T-helper 9 cell (primary cell): Measurements from ENCODE around the gene KRT9.
"Not testable (repeated sequence)": the region's sequence is repeated elsewhere in the genome, so short reads cannot be mapped to it uniquely, and the experiment has no call there.

ENCODE experiments used
- DNase-seq: peaks from one replicate; pipeline ENCODE4 v3.0.0-alpha.2; 2020
- total RNA-seq, 2 donors: gene quantifications; one replicate each; lab custom pipeline; 2026; lab: John Stamatoyannopoulos, UW

The KRT9 gene
- total RNA-seq, result 0 to 0.07 reads per million in 2 donors

DNA sequence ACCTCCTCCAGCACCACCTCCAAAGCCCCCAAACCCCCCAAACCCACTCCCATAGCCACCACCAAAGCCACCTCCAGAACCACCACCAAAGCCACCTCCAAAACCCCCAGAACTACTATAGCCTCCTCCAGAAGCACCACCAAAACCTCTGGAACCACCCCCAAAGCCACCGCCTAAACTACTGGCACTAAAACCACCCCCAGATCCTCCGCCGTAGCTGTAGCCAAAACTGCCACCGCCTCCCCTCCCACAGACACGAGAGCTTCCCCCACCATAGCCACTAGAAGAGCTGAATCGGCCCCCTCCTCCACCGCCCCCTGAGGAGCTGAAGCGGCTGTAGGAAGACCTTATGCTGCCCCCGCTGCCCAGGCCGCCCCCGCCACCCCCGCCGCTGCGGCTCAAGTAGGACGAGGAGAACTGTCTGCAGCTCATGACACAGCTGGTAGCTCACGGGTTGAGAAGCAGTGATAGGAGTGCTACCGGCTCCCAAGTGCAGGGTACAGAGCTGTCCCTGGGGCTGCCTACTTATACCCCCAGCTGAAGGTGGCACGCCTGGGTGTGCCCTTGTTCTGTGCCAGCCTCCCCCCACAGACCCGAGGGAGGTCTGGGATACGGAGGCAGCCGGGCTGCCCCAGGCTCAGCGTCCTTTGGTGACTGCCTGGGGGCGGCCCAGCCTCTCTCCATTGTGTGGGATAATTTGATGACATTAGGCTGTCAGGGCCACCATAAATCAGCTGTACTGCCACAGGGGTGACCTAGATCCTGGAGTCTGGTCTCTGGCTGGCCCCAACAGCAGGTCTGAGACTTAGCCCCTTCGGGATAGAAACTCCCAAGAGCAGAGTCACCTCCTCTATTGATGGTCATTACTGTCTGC lies at the start of gene KRT9:
TSS of gene KRT9 (minus strand) at position 499 of the 874 bp plus-strand sequence. CDS start at position 432, 67 bp downstream.
- DNase-seq, result no peak

GRCh38 chr17:41621435-41621817 lies 49.6 kb upstream of the KRT9 start:
- not testable (repeated sequence) for DNase-seq

DNA sequence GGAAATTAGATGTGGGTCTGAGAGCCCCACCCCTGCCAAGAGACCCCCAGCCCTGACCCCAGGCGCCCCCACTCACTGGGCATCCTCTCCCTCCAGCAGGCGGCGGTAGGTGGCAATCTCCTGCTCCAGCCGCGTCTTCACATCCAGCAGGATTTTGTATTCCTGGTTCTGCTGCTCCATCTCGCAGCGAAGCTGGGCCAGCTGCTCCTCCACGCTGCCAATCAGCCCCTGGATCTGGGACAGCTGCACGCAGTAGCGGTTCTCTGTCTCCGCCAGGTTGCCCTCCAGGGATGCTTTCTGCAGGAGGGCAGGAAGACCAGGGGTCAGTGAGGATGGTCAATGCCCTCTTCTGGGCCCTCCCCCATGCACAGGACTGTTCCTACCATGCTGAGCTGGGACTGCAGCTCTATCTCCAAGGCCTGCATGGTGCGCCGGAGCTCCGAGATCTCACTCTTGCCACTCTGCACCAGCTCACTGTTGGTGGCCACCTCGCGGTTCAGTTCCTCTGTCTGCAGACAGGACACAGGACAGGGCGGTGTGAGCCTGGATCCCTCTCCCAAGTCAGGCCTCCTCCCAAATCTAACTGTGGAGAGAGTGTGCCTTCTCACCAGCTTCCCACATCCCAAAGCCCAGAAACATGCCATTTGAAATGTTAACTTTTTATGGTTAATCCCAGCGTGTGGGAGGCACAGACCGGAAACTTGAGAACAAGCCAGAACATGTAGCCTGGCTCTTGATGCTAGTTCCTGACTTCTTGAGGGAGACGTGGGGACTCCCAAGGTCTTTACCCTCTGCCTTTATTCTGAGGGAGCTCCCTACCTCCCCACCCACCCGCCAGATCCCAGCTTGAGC lies 49.0 kb upstream of the KRT9 start:
- DNase-seq, result no peak

GRCh38 chr17:41619927-41620582 lies 48.2 kb upstream of the KRT9 start:
- not testable (repeated sequence) for DNase-seq

DNA sequence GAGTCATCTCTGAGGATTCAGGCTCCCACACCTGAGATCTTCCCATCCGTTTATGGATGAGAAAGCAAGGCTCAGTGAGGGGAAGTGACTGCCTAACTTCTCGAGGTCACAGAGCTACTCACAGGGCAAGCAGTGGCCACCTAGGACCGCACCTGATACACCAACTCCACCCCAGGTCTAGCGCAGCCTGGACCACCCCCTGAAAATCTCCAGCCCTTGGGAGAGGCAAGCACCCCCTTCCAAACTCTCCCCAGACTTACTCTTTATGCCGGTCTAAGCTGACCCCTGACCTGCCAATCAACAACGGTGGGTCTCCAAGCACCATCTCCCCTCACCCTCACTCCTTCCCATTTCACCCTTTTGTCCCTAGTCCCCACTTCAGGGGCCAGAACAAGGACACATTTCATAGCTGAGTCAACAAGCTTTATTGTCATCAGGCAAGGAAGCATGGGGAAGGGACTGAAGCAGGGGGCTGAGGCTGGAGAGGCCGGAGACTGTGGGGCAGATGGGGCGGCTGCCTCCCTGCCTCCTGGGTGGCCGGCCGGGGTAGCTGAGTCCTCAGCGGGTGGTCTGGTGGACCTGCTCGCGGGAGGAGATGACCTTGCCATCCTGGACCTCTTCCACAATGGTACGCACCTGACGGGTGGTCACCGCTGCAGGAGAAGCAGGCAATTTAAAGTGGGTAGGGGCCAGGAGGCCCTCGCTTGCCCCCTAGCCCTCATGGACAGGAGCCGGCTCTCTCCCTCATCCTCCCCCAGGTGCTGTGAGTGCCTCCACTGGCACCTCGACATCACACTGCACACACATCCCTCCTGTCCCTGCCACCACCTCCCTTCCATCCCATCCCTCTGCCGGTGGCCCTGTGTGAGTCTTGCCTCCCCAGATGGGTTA lies 47.4 kb upstream of the KRT9 start:
- DNase-seq, result no peak

DNA sequence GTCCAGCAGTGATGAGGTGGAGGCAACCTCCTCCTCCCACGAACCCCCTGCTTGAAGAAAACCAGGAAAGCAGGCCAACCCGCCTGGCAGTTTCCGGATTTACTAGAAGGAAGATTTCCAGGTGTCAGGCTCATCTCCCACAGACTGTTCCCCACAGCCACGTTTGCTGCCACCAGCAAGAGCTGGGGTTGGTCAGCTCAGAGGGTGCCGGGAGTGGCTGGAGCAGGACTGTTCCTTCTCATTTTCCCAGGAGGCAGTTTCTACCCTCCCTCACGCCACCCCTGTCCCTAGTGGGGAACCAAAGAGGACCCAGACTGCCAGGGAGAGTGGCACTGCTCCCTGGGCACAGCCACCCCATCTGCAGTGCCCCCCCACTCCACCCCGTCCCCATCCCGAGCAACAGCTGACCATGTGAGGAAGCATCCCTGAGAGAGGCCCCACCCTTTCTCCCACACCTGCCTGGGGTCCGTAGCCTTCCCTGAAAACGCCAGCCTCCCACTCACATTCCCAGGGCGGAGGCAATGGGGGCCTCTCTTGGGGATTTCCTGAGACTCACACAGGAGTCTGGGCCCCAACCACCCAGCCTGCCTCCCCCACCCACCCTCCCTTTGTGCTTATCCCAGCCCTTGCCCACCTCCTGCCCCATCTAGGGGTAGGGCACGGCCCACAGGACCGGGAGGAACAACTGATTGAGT lies 46.6 kb upstream of the KRT9 start:
- DNase-seq, result no peak

GRCh38 chr17:41617698-41618097 lies 45.8 kb upstream of the KRT9 start:
- no peak for DNase-seq

DNA sequence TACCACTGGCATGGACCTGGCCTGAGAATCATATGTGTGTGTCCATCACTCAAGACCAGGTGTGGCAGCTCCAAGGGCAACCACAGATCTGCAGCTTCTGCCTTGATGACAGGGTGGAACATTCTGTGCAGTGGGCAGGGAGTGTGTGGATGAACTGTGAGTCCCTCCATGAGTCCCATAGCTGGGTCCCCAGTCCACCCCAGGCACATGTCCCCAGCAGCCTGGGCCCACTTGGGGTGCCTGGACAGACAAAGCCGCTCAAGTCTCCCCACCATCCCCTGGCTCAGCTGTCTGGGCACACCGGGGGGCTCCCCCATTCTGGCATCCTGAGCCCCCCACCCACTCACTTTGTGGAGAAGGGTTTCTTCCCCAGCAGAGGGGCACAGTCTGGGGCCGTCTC lies 45.3 kb upstream of the KRT9 start:
- no peak for DNase-seq

DNA sequence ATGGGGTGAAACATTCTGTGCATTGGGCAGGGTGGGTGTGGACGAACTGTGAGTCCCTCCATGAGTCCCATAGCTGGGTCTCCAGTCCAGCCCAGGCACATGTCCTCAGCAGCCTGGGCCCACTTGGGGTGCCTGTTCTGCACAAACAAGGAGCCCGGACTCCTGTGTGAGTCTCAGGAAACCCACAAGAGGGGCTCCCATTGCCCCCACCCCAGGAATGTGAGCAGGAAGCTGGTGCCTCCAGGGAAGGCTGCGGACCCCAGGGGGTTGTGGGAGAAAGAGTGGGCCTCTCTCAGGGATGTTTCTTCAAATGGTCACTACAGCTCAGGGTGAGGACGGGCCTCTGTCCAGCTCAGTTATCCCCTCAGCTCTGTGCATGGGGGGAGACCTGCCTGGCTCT lies 44.6 kb upstream of the KRT9 start:
- not testable (repeated sequence) for DNase-seq

DNA sequence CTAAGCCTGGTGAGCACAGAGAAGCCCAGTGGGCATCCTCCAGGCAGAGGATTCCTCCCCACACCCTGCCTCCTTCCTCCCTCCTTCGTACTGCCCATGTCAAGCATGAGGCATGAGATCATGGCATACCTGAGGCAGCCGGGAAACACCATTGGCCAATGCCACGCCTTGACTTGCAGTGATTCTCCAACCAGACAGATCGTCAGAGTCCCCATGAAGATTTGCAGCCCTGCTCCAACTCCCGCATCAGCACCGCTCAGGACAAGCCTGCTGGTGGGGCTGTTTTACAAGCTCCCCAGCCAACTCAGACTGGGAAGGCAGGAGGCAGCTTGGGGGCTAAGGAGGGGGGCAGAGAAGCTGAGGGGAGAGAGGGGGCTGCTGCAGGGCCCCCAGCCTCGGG lies 43.6 kb upstream of the KRT9 start:
- no peak for DNase-seq

DNA sequence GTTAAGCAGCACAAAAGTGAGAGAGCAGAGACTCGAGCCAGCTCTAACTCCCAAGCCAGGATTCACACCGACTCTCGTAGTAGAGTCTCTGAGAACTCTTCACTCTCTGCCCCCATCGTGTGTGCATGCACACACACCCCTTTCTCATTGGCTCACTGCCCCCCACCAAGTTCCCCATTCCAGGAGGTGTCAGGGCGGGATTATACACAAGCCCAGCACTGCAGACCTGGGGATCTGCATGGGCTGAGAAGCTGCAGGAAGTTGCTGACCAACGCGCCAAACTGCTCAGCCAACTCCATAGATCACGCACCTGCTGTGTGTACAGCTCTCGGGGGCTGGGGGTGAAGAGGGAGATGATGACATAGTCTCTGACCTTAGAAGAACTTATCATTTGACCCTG lies 42.9 kb upstream of the KRT9 start:
- DNase-seq, result not testable (repeated sequence)

DNA sequence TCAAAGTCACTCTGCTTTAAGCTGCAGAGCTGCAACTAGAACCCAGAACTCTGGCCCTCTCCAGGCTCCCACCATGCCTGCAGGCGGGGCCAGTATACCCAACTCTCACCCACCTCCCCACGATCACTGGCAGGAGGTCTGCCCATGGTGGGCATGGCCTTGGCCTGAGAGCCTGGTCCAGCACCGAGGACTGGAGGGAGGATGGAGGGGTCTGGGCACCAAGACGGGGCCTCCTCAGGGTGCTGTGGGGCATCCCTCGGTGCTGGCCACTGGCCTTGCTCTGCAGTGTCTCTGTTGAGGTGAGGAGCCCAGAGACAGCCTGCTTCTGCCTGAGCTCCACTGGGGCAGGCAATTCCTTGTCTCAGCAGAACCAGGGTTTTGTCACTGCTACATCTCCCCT lies 42.2 kb upstream of the KRT9 start:
- no peak for DNase-seq

GRCh38 chr17:41613277-41614082 lies 41.6 kb upstream of the KRT9 start:
- DNase-seq, result no peak

- not testable (repeated sequence) for DNase-seq
Observed at GRCh38 chr17:41612376-41613160, 40.7 kb upstream of the KRT9 start, which contains the start of gene KRT16. Gene KRT16 (minus strand): TSS chr17:41612767. CDS start chr17:41612688, 79 bp downstream.

- DNase-seq, result no peak
Observed at GRCh38 chr17:41610965-41611640, 39.2 kb upstream of the KRT9 start.

- not testable (repeated sequence) for DNase-seq
Observed at GRCh38 chr17:41610061-41610517, 38.2 kb upstream of the KRT9 start.

GRCh38 chr17:41606930-41607329 lies 35.1 kb upstream of the KRT9 start:
- DNase-seq, result not testable (repeated sequence)

DNA sequence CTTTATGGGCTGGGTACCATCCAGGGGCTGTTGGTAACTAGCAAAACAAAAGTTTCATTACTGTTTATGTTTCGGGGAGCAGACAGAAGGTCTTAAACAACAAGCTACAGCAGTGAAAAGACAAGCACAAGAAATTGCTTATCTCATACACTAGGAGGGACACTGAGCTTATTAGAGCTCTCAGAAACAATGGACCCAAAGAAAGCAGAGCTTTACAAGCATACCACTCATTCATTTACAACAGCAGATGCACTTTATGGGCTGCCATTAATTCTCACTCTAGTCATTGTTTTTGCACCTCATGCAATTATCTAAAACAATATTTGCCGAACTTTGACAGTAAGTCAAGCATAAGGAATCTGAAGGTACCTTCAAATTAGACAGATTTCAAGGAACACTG lies 30.7 kb upstream of the KRT9 start:
- DNase-seq, result no peak

DNA sequence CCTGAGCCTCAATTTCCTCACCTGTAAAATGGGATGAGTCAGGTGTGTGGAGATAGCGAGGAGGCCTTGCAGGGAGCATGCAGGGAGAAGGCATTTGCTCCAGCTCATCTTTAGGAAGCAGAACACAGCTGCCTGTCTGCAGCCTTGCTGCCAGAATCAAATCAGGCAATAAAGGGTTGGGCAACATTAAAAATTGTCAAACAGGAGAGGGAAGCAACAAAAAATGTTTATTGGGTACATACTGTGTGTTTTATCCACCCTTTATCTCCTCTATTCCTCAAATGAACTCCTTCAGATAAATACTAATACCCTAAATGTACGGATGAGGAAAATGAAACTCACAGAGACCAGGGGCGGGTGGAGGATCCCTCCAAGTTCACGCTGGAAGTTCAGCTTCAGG lies 28.5 kb upstream of the KRT9 start:
- no peak for DNase-seq
